Activated gamma-delta T cell treated with Interleukin-2 at 50 U/mL for 16 hours (primary cell): ENCODE measurements around the gene CCR3.

Source experiments
- DNase-seq: peaks from one replicate; pipeline ENCODE4 v3.0.0-alpha.2; 2020

CCR3 gene

DNA sequence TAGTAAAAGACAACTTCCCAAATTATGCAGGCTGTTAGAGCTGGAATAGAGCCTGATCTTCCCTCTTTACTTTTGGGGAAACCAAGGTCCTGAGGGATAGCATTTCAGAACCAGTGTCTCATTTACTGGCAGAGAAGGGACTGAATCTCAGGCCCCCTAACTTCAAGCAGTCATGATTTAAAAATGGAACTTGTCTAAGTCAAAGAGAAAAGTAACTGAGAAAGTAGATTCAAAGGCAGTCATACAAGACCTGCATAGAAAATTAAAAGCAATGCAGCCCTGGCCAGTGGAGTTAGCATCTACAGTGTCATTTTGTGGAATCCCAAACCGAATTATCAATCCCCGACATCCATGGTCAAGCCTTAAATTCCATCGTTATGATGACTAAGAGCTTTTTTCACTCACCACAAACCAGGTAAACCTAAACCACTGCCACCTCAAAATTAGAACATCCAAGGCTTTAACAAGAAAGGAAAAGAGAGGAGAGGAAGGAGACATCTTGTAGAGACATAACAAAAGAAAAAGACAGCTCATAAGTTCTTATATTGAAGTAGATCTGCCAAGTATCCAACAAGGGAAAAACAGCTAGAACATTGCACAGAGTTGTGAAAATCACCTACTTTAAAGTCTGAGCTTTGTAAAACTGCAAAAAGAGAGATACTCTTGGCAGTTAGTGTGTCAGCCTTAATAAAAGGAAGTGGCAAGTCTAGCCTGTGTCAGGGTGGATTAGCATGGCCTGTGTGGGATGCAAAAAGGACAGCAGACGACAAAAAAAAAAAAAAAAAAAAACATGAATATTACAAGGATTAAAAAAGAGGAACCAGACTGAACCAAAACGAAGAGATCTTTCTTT, 57.6 kb downstream of the CCR3 start:
- no peak for DNase-seq

DNA sequence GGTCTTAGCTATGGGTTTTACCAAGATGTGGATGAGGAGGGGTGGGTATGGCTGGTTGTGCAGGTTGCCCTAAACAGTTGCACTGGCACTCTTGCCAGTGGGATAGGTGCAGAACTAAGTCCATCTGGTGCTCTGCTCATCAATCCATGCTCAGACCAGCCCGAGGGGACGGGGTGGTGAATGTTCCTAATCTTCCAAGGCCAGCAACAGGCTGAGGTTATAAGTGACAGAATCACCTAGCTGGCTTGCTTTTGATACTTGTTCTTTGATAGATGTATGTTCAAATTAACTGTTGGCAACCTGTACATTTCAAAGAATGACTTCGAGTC, 58.2 kb downstream of the CCR3 start:
- no peak for DNase-seq

DNA sequence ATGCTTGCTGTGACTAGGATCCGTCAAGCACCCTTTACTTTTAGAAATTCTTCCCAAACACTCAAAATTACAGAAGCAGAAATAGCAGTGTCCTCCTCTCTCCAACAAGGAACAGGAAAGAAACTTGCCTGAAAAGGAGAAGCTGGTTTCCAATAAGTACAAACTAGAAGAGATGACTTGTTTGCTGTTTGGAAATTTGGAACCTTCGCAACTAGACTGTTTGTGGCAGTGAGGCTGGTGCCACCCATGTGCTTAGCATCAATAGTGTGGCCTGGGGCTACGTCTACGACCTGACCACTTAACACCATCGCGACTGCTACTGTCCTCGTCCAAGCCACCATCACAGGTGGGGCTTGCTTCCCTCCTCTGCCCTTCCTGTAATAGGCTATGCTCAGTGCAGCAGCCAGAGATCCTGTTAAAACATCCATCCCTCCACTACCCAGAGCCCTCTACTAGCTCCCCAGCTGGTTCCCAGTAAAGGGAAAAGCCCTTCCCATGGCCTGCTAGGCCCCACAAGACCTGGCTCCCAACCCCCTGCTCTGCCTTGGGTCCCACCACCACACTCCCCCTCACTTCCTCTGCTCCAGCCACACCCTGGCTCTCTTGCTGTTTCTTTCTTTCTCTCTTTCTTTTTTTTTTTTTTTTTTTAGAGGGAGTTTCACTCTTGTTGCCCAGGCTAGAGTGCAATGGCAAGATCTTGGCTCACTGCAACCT, 59.0 kb downstream of the CCR3 start:
- DNase-seq, result no peak

DNA sequence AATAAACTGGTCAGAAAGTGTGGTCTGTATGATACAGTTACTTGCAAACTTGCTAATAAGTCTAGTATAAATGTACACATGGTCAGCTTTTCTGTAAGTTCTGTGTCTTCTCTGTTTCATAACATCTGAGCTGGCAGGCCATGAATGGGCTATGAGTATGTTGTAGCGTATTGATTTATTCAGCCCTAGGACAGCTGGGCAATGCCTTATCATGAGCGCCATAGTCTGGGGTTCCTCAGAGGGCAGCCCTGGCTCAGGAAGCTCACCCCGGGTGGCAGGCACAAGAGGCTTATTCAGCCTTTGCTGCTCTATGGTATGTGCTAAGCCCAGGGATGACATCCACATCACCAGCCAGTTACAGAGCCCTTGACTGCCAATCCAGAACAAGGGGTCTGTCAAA, 61.0 kb downstream of the CCR3 start:
- no peak for DNase-seq

DNA sequence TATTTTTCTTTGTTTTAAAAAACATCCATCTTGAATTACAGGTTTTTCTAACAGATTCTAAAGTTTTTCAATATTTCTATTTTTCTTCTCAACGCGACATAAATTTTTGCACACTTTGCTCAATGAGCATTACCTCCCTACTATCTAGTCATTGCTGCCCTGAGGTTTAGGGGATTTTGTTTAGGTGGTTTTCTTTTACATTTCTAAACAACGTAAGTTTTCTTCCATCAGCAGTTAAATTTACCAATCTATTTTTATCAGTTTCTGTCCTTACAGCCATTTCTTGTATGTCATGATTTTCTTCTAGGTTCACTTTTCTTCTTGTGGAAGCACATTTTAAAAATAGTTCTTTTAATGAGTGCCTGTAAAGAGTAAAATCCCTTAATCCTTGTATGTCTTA, 62.5 kb downstream of the CCR3 start:
- DNase-seq, result no peak

DNA sequence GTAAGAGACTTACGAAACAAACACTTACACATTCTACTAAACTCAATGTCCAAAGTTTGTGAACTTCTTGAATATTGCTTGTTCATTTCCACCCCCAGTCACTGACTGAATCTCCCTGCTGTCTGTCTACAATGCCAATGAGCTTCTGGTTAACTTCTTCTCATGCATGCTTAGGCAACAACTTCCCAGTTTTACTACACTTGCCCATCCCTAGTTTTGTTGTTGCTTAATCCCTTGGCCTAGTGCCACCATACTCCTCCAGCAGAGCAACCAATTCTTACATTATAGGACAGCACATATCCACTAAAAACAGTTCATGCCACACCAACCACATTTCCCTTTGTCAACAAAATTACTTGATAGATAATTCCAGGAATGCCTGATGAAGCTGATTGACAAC, 70.7 kb downstream of the CCR3 start:
- no peak for DNase-seq

DNA sequence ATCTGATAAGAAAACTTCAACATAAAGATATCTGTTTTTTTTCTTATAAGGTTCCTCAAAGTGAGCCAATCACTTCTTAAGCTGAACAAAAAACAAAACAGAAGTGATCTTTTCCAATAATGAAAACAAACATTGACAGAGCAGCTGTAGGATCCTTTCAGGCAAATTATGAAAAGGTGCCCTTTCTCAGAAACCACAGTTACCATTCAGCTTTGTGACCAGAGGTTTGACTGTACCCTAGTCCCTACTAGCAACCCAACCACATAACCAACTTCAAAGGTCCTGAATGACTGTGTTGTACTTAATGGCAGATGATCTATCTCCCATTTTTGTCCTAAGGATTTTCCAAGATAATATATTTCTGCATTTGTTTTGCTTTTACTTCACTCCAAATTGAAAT, 72.3 kb downstream of the CCR3 start:
- DNase-seq, result no peak

DNA sequence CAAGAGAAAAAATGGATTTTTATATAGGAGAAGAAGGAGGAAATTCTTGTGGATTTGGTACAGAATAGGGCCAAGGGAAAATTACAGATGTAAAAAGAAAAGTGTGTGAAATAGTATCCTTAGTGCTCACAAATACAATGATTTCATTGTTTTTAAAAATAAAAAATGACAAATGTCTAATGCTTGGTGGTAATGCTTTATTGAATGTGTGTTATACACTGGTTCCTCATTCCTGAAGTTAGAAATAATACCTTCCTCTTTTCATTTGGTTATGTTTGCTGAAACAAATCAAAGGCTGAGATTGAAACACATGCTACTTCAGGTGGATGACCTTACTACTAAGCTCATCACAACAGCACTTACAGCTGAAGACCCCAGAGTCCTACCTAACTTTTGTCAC, 73.9 kb downstream of the CCR3 start:
- DNase-seq, result no peak
